ENCODE data around the gene GTF3C1. TPM values are rescaled to one million over a fixed set of nuclear protein-coding genes. Genes with fewer than 3 reads are reported as not detected.
"Not testable (repeated sequence)": the region's sequence is repeated elsewhere in the genome, so short reads cannot be mapped to it uniquely, and the experiment has no call there.

The GTF3C1 gene
- total and polyA plus RNA-seq, 8 donors: 22.3 to 227 (median 61.0) TPM

DNA sequence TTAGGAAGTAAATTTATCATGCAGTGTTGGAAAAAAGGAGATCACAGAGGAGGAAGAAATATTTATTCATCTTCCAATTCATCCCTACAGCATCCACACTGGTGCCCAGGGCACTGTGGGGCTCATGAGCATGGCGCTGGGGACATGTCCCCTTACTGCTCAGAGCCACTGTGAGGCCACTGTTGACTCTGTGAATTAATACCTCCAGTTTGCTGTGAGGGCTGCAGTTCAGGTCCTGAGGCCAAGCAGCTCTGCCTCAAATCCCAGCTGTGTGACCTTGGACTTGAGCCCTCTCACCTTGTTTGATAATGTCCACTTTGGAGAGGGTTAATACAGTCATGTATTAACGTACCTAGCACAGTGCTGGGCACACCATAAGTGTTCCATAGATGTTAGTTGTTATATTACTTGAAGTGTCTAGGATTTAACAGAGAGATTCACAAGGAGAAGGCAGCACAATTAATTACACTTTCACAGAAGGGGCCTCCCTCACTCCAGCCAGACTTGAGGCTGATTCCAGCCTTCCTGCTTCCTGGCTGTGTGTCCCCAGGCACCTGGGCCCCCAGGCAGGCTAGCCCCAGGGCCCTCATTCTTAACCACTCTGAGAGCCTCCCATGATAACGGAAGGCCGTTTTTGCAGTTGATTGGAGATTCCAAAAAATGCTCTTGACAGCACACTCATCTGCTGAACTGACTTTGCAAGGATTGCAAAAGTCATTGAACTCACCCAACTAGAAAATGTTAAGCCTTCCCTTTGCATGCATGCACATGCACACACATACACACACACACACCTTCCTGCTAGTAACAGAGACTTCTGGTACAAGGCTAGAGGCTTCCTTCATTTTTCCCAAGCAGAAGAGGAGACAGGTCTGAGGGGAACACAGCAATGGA is 29.6 kb upstream of the GTF3C1 start:
- Histone ChIP-seq H3K4me1 (peaks cover 0 to 17% (median 10%) of the 10 kb centered on the region in 4 donors), H3K27ac (peak overlapping the region in 3 of 5 donors; percentile 20 to 59 (median 52)), H3K27me3 (no peaks in the 10 kb centered on the region), H3K9me3 (no peaks in the 10 kb centered on the region), H3K36me3 (peaks cover 0 to 43% (median 39%) of the 10 kb centered on the region in 4 donors), H3K4me3 (no peak overlapping the region)
- WGBS, 5 donors: 74 to 82% (median 76%) methylated on average over 4 of the region's 4 CpGs
- intact Hi-C loops (cut with DNase I; ENCODE audit: low total_unique reads): no loop called here
- TF ChIP-seq, protein P1, sequence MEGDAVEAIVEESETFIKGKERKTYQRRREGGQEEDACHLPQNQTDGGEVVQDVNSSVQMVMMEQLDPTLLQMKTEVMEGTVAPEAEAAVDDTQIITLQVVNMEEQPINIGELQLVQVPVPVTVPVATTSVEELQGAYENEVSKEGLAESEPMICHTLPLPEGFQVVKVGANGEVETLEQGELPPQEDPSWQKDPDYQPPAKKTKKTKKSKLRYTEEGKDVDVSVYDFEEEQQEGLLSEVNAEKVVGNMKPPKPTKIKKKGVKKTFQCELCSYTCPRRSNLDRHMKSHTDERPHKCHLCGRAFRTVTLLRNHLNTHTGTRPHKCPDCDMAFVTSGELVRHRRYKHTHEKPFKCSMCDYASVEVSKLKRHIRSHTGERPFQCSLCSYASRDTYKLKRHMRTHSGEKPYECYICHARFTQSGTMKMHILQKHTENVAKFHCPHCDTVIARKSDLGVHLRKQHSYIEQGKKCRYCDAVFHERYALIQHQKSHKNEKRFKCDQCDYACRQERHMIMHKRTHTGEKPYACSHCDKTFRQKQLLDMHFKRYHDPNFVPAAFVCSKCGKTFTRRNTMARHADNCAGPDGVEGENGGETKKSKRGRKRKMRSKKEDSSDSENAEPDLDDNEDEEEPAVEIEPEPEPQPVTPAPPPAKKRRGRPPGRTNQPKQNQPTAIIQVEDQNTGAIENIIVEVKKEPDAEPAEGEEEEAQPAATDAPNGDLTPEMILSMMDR (IDR thresholded peaks at IDR 0.05): no peak
- TF ChIP-seq POLR2A (IDR thresholded peaks at IDR 0.05) (no peak), EP300 (IDR thresholded peaks at IDR 0.05) (no peak), POLR2AphosphoS5 (IDR thresholded peaks at IDR 0.05) (no peak)
- no peak for DNase-seq

GRCh38 chr16:27576729-27577128 is 27.0 kb upstream of the GTF3C1 start:
- intact Hi-C loops (cut with DNase I; ENCODE audit: low total_unique reads): no loop called here
- WGBS, 5 donors: 67 to 85% (median 73%) methylated on average over 5 of the region's 5 CpGs

DNA sequence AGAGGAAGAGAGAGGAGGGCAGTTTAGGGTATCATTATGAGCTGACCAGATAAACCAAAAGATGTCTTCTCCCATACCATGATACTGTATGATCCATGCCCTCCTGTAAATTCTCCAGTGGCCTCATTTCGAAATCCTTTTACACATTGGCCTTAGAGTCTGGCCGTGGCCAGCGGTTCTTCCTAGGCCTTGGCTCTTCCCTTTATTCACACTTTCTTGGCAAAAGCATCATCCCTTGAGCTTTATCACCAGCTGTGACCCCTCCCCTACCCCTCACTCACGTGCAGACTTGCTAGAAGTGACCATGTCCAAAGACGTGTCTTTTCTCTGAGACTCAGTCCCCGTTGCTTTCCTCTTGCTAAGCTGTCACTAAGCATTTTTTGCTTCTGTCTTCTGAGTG is 23.0 kb upstream of the GTF3C1 start:
- Histone ChIP-seq H3K4me1 (peaks cover 0 to 7% (median 0%) of the 10 kb centered on the region in 4 donors), H3K36me3 (peaks cover 0 to 19% (median 14%) of the 10 kb centered on the region in 4 donors), H3K27ac (no peak overlapping the region), H3K9me3 (no peaks in the 10 kb centered on the region), H3K4me3 (no peak overlapping the region), H3K27me3 (no peaks in the 10 kb centered on the region)
- WGBS, 5 donors: 83 to 93% (median 91%) methylated on average over 6 of the region's 6 CpGs
- intact Hi-C loops (cut with DNase I; ENCODE audit: low total_unique reads): no loop called here
- DNase-seq: no peak
- TF ChIP-seq POLR2AphosphoS5 (IDR thresholded peaks at IDR 0.05) (no peak), EP300 (IDR thresholded peaks at IDR 0.05) (no peak), POLR2A (IDR thresholded peaks at IDR 0.05) (no peak)
- TF ChIP-seq, protein P1 (IDR thresholded peaks at IDR 0.05): no peak

More at GRCh38 chr16:27576729-27577128, 27.0 kb upstream of the GTF3C1 start:
- H3K4me3 ChIP-seq: no peak overlapping the region
- no peaks in the 10 kb centered on the region for H3K9me3 ChIP-seq
- H3K27ac ChIP-seq: no peak overlapping the region
- H3K27me3 ChIP-seq: no peaks in the 10 kb centered on the region
- TF ChIP-seq POLR2A (IDR thresholded peaks at IDR 0.05) (no peak), POLR2AphosphoS5 (IDR thresholded peaks at IDR 0.05) (no peak), EP300 (IDR thresholded peaks at IDR 0.05) (no peak)
- TF ChIP-seq, protein P1 (IDR thresholded peaks at IDR 0.05): no peak
- H3K4me1 ChIP-seq: peaks cover 0 to 19% (median 11%) of the 10 kb centered on the region in 4 donors
- H3K36me3 ChIP-seq: peaks cover 0 to 28% (median 24%) of the 10 kb centered on the region in 4 donors
- DNase-seq: no peak

- peaks cover 0 to 18% (median 14%) of the 10 kb centered on the region in 4 donors for H3K36me3 ChIP-seq
- no peak overlapping the region for H3K27ac ChIP-seq
- DNase-seq: no peak
- peaks cover 0 to 7% (median 0%) of the 10 kb centered on the region in 4 donors for H3K4me1 ChIP-seq
- intact Hi-C loops (cut with DNase I; ENCODE audit: low total_unique reads): no loop called here
- H3K4me3 ChIP-seq: no peak overlapping the region
- 71 to 84% (median 76%) methylated on average over 8 of the region's 8 CpGs for WGBS, 5 donors
- no peaks in the 10 kb centered on the region for H3K9me3 ChIP-seq
- H3K27me3 ChIP-seq: no peaks in the 10 kb centered on the region
- no peak for TF ChIP-seq EP300 (IDR thresholded peaks at IDR 0.05)
Measured at GRCh38 chr16:27571433-27572326, 22.0 kb upstream of the GTF3C1 start.

DNA sequence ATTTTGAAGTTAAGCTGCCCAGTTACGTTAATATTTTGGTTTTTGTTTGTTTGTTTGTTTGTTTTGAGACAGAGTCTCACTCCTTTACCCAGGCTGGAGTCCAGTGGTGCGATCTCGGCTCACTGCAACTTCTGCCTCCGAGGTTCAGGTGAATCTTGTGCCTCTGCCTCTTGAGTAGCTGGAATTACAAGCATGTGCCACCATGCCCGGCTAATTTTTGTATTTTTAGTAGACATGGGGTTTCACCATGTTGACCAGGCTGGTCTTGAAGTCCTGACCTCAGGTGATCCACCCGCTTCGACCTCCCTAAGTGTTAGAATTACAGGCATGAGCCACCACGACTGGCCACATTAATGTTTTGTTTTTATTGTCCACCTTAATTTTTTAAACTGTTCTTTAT is 21.3 kb upstream of the GTF3C1 start:
- intact Hi-C loops (cut with DNase I; ENCODE audit: low total_unique reads): not testable (repeated sequence)

More for the DNA sequence above, 21.3 kb upstream of the GTF3C1 start:
- H3K27ac ChIP-seq, H3K27me3 ChIP-seq, DNase-seq, H3K9me3 ChIP-seq, H3K4me3 ChIP-seq: not testable (repeated sequence)
- 93 to 97% (median 95%) methylated on average over 8 of the region's 8 CpGs for WGBS, 5 donors
- H3K4me1 ChIP-seq: peaks cover 0 to 13% (median 0%) of the 10 kb centered on the region in 4 donors
- H3K36me3 ChIP-seq: peaks cover 0 to 12% (median 12%) of the 10 kb centered on the region in 4 donors
